GM21390 (cell line): ENCODE results near the gene MAP3K10.

Experiments used
- ATAC-seq: cut with Tn5 transposase; IDR thresholded peaks from one replicate; pipeline ENCODE4 v1.9.1; 2021; ENCODE audit not compliant: unreplicated experiment

MAP3K10 gene

DNA sequence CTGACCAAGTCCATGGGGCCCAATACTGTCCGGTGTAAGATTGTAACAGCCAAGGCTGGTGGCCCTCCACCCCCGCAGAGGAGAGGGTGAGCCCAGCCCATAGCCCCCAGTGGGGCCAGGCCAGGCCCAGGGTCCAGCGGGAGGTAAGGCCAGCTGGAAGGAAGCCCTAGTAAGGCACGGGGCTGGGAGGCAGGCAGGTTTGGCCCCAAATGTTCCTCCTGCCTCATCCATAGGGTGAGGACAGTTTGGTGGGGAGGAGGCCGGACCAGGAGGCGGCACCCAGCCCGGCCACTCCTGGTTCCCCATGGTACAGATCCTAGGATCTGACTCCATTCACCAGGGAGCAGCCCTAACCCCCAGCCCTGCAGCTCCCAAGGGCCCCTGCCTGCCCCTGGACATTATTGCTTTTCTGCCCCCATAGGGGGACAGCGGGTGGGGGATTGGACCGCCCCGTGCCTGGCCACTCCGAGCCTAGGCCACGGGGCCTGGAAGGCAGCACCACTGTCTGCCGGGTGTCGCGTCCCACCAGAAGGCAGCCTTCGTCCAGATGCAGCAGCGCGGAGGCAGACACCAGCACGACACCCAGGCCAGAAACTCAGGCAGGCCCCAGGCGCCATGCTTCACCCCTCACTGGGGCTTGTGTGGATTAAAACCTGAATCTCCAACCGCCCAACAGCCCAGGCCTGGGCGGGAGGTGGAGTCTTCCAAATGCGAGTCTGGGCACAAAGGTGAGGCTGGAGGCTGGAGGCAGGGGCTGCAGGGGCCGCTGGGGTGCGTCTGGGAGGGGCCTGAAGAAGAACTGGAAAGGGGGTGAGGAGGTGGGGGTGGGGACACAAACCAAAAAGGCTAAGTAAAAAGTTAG lies 42.0 kb downstream of the MAP3K10 start:
- ATAC-seq, result no peak

DNA sequence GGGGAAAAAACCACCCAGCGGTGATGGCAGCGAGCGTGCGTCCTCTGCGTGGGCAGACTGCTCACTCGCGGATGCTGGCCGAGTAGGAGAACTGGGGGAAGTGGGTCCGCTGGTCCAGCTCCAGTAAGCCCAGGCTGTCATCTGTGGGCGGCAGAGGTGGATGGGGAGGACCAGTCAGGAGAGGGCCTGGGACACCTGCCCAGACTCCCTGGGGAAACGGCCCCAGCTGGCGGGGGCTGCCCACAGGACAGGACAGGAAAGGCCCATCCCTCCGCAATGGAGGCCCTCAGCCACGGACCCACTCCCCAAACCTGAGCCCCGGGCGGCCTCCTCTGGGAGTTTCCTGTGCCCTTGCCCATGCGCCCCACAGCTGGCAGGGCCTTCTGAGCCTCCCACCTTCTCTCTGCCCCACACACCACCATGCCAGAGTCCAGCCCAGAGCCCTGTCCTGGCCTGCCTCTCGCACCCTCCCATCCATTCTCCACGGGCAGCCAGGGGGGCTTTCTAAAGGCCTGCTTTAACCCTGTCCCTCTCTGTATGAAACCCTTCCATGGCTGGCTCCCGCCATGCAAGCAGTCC lies 42.7 kb downstream of the MAP3K10 start:
- ATAC-seq, result no peak

DNA sequence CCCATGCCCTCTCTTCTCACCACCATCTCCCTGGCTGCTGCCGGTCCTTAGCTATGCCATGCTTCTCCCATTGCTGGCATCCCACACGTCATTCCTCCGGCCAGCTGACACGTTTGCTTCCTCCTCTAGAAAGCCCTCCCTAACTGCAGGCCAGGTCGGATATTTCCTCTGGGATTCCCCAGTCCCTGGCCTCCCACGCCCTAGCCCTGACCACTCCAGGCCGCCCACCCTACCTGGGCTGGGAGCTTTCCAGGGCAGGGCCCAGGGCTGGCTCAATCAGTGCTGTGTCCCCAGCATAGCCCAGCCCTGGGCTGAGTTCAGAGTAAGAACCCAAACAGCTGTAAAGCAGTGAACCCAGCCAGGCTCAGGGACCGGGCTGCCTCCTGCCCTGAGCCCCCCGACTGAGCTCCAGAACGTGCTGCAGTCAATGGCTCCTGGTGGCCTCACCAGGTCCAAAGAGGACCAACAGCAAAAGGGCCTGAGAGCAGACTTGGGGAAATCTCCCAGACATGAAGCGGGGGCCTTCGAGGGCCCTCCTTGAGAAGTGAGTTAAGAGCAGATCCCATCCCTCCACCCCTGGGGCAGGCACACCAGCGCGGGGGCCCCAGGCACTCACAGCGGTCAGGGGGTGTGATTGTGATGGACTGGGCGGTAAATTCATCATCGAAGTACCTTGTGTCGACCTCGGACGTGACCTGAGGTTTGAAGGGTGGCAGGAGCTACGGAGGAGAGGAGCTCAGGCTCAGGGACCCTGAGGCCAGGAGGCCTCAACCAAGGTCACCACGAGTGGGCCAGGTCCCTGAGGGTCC lies 43.4 kb downstream of the MAP3K10 start:
- ATAC-seq, result no peak

DNA sequence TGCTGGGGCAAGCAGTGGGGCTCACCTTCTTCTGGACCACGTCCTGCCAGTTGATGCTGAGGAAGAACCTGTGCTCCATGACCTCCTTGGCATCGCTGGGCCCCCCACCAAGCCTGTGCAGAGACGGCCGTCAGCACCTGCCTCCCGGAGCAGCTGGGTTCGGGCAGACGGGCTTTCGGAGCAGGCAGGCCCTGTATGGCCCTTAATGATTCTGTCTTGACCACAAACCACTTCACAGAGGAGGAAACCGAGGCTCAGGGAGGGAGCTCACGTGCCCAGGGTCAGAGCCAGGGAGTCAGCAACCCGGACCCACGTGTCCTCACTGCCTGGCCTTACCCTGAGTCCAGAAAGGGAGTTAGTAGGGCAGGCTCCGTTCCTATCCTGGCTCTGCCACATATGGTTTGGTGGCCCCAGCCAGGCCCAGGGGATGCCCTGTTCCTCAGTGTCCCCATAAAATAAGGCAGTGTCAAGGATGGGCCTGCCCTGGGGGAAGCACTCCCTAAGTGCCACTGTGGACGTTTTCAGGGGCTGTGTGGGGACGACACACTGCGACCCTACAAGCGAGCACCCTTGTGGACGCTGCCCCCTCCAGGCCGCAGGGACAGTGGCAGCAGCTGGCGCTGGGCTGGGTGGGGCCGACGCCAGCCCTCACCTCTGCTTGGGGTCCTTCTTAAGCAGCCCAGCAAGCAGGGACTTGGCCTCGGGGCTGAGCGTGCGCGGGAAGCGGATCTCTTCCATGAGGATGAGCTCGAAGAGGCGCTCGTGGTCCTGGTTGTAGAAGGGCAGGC lies 44.2 kb downstream of the MAP3K10 start:
- no peak for ATAC-seq

DNA sequence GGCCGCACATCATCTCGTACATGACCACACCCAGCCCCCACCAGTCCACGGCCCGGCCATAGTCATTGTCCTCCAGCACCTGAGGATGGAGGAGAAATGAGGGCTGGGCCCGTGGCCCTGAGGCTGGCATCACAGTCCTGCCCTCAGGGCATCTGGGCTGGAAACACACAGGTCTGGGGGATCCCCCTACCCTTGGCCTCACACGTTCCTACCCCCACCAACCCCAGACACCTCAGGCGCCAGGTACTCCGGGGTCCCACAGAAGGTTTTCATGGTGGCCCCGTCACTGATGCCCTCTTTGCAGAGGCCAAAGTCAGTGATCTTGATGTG lies 44.8 kb downstream of the MAP3K10 start:
- no peak for ATAC-seq

DNA sequence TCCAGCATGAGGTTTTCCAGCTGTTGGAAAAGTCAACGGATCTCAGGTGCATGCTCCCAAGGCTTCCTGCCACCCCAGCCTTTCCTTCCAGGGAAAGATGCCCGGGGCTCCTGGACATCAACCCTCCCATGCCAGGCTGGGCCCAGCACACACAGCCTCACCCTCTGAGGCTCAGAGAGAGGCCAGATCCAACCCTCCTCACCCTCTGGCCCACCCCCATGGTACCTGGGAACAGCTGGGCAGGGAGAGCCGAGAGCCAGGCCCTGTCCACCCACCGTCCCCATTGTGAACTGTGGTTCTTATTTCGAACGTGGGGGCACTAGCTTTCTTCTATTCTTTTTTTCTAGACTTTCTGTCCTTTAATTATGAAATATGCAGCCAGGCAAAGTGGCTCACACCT lies 45.1 kb downstream of the MAP3K10 start:
- no peak for ATAC-seq

DNA sequence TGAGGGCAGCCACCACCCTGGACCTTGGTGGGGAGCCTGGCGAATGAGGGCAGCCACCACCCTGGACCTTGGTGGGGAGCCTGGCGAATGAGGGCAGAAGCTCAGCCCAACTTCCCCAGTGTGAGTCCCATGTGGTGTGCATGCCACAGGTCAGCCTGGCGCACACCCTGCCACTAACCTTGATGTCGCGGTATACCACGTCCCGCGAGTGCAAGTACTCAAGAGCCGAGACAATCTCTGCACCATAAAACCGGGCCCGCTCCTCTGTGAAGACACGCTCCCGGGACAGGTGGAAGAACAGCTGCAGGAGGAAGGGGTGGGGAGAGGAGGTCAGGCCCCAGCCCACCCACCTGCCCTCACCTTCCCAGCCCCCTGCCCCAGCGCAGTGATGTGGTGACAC lies 46.6 kb downstream of the MAP3K10 start:
- no peak for ATAC-seq

DNA sequence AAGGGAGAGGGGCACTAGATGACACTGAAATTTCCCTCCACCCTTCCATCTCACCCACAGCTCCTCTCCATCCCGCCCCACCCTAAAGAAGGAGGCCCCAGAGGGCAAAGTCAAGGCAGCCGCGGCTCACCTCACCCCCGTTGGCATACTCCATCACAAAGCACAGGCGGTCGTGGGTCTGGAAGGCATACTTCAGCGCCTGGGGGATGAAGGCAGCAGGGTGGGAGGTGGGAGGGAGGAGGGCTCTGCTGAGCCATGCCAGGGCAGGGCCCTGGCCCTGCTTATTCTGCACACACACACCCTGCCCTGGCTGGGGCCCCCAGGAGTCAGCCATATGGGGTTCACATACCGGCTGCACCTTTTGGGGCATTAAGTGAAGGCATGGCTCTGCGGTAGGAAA lies 47.5 kb downstream of the MAP3K10 start:
- ATAC-seq, result no peak

DNA sequence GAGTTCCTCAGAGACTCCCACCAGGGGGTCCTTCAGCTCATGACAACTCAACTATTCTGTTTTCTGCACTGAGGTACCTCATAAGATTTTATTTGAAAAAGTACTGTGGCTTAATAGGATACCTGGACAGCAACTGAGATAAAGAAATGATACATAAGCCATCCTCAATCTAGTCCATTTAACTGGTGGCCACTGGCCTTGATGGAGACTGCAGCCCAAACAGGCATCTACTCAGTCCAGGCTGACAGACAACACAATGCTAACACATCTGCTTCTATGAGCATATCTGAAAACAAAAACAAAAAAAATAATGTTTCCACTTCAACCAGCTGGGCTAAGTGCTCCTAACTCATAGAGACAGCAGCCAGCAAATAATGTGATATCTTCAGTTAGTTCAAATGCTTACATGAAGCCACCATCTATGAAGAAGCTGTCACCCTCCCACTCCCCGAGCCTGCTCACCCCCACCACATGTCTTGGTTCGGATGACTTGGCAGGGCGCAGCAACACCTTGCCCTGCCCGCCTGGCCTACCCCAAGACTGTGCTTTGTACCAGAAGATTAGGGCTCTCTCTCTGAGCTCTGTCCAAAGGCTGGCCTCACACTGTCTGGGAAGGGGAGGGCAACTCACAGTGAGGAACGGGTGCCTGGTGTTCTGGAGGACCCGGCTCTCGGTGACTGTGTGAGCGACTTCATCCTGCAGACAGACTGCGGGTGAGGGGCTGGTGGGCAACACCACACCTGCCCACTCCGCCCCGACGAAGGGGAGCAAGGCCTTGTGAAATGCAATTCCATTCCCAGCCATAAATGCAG lies 48.4 kb downstream of the MAP3K10 start:
- ATAC-seq, result no peak

DNA sequence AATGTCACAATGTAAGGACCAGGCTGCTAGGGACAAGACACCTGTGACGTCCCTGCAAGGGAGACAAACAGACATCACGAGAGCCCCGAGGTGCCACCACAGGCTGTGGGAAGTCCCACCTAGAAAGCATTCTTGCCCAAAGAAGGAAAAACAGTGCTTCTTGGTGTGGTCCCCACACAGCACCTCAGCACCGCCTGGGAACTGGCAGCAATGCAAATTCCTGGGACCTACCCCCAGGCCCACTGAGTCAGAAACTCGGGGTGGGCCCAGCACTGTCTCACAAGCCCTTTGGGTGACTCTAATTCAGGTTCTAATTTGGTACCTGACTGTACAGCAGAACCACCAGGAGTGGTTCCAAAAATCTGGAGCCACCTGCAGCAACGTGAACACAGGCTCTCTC lies 49.1 kb downstream of the MAP3K10 start:
- no peak for ATAC-seq

DNA sequence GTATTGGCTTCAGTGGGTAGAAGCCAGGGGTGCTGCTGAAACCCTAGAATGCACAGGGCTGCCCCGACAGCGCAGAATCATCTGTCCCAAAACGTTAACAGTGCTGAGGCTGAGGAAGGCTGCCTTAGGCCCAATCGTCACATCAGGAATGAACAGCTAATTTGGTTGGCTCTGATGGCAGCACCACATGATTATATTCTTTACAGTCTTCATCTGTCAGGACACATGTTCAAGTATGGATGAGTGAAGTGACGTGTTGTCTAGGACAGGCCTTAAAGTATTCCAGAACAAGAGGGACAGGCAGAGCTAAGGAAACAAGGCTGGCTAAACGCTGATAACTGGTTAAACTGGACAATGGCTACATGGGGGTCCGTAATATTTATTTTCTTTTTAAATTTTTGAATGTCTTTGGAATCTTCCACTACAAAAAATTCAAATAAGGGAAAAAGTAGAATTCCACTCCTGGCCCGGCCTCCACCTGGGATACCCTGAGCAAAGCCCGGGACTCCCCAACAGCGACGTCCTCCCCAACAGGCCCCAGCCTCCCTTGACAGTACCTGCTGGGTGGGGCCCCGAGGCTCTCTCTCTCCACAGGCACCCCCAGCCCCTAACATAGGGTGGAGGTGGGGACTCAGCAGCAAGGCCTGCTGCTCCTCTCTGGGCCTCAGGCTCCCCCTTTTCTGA lies 50.0 kb downstream of the MAP3K10 start:
- ATAC-seq, result no peak

DNA sequence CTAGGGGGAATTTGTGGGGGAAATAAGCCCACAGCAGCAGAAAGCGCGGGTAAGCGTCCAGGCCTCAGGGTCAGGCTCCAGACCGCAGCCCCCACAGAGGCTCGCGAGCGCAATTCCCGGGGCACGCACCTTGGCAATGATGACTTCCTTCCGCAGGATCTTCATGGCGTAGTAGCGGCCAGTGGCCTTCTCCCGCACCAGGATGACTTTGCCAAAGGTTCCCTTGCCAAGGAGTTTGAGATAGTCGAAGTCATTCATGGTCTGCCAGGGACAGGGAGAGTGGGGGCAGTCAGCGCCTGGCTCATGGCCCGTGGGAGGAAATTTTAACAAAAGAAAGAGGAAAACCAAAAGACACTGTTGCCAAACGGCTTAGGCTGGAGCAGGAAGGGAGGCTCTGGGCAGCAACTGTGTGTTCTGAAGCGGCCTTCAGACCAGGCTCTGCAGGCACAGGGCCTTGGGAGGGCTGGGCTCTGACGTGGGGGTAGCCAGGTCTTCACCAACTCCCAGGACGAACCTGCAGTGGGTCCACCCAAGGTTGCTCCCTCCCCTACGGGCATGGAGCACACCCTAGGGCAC lies 50.7 kb downstream of the MAP3K10 start:
- ATAC-seq, result no peak

DNA sequence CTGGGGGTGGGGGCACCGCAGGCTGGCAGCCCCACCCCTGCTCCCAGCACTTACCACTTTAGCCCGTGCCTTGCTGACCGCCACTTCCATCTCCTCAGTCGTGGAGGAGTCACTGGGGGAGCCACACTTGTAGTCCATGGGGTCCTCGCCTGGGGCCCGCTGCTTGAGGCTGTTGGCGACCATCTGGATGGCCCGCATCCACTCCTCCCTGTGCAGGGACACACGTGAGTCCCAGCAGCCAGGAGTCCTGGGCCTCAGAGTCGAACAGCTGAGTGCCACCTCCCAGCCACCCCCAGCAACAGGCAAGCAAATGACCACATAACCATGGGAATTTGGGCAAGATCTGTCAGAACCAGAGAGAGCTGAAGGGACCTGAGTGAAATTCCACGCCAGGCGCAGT lies 51.3 kb downstream of the MAP3K10 start:
- ATAC-seq, result no peak

DNA sequence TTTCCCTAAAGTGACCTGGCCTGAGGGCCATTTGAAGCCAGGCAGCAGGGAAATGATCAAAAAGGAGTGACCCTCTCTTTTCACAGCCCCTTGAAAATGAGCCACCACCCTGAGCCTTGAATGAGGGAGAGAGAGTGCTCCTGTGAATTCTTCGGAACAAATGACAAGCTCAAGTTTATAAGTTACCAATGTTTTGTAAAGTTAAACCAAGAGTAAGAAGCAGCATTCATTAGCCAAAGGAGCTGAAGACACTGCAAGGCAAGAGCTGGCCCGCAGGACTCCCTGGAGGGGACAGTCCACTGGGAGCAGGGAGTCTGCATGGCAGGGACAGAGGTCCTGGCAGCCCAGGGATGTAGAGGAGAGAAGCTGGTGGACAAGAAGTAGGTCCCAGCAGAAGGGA lies 52.0 kb downstream of the MAP3K10 start:
- ATAC-seq, result no peak

DNA sequence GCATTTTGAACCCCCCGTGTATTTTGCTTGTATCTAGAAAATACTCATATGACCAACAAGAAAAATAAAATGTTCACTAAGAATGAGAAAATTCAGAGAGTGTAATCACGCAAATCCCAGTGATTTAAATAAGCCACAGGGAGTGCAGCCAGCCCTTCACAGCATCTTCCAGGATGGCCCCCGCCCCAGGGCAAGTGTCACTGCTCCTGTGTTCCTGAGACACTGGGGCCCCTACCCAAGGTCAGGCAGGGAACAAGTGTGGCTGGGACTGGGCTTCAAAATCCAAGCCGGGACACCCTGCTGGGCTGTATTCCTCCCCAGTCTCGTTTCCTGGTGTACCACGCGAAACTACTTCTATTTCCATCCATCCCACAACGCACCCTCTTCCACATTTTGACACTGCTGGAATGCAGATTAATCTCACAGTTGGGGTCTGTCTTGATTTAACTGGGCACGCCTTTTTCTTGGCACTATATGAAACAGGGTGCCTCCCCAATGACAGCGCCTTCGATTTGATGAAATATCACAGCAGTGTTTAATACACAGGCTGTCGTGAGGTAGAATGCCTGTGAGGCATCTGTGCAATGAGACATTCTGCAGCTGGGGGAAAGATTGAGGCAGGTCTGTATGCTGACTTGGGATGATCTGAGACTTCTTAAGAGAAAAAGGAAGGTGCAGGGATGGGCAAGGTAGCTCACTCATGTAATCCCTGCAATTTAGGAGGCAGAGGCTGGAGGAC lies 53.5 kb downstream of the MAP3K10 start:
- no peak for ATAC-seq

DNA sequence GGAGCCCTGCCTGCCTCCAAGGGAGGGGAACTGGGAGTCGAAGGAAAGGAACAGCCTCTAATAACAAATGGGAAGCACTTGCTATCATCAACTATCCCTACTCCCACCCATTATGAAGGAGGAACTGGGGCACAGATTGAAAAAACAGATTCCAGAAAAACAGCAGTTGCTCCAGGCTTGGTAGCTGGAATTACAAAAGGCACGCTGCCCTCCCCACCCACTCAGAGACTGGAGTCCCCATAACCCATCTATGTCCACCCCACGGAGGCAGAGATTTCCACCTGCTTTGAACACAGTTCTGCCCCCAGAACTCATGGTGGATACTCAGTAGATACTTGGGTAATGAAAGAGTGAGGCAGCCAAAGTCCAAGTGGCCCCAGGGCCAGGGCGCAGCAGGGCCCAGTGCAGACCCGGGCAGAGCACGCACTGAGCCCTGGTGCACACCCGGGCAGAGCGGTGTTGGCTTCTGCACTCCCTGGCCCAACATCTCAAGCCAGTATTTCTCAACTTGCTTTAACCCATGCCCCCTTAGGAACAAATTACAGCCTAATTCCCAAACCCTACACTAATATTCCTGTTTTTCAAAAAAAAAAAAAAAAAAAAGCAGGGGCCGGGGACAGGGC lies 54.4 kb downstream of the MAP3K10 start:
- no peak for ATAC-seq

DNA sequence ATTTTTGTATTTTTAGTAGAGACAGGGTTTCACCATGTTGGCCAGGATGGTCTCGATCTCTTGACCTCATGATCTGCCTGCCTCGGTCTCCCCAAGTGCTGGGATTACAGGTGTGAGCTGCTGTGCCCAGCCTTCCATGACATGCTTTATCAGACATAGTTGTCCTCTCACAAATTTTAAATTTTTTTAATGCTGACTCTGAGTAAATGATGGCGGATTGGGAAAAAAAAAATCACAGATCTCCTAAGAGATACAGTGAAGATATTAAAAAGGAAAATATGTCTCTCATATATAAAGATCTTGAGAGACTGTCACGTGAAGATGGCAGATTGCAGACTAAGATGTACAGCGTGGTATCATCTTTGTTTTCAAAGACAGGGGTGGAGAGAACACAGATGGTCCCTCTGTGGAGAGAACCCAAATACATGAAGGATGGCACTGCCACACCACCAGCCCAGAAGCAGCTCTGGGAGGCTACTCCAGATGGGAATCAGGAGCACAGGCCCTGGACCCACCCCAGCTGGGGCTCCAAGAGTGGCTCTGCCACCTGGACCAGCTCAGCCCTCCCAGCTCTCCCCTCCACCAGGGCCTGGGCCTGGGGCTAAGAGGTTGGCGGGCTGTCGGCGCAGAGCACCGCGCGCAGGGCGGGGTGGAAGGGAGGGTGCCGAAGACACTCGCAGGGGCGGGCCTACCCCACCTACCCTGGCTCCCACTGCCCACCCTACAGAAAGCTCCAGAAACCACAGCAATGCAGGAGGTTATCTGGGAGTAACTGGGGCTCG lies 55.3 kb downstream of the MAP3K10 start:
- ATAC-seq, result no peak

DNA sequence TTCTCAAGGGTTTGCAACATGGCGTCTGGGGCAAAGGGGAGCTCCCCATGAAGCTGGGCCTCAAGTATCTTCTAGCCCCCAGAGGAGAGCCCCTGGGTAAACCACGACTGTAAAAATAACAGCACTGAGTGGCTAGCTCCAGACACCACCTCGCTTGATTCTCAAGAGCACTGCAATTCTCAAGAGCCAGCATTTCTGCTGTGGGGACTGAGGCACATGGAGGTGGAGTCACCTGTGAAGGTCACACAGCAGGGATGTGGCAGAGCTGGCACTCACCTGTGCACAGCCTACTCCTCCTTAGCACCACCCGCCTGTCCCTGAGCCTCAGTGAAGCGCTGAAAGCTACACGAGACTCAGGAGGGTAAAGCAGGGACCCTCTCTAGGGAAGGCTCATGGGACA lies 56.0 kb downstream of the MAP3K10 start:
- no peak for ATAC-seq
